ENCODE data around the gene PLA2G2A. TPM values are rescaled to one million over a fixed set of nuclear protein-coding genes. Genes with fewer than 3 reads are reported as not detected.

The PLA2G2A gene
- total RNA-seq, 2 donors from 2014 or later = 185 to 1,320 TPM

- no peaks in the 10 kb centered on the region for H3K9me3 ChIP-seq
- H3K4me3 ChIP-seq = no peak overlapping the region
- no peaks in the 10 kb centered on the region for H3K27me3 ChIP-seq
- TF ChIP-seq, protein P1, sequence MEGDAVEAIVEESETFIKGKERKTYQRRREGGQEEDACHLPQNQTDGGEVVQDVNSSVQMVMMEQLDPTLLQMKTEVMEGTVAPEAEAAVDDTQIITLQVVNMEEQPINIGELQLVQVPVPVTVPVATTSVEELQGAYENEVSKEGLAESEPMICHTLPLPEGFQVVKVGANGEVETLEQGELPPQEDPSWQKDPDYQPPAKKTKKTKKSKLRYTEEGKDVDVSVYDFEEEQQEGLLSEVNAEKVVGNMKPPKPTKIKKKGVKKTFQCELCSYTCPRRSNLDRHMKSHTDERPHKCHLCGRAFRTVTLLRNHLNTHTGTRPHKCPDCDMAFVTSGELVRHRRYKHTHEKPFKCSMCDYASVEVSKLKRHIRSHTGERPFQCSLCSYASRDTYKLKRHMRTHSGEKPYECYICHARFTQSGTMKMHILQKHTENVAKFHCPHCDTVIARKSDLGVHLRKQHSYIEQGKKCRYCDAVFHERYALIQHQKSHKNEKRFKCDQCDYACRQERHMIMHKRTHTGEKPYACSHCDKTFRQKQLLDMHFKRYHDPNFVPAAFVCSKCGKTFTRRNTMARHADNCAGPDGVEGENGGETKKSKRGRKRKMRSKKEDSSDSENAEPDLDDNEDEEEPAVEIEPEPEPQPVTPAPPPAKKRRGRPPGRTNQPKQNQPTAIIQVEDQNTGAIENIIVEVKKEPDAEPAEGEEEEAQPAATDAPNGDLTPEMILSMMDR (IDR thresholded peaks at IDR 0.05) = no peak
- no peaks in the 10 kb centered on the region for H3K36me3 ChIP-seq
- DNase-seq (ENCODE audit: low spot score) = no peak
- H3K4me1 ChIP-seq = peaks cover 0 to 23% of the 10 kb centered on the region in 2 donors
- H3K27ac ChIP-seq = no peak overlapping the region
Observed at GRCh38 chr1:19971664-19972063, 7.8 kb downstream of the PLA2G2A start.

GRCh38 chr1:19969898-19970660 is 9.3 kb downstream of the PLA2G2A start:
- Histone ChIP-seq H3K4me3 (no peak overlapping the region), H3K27ac (peak overlapping the region in 1 of 2 donors; percentile 10), H3K9me3 (no peaks in the 10 kb centered on the region), H3K4me1 (peaks cover 0 to 8% of the 10 kb centered on the region in 2 donors), H3K36me3 (no peaks in the 10 kb centered on the region), H3K27me3 (no peaks in the 10 kb centered on the region)
- DNase-seq (ENCODE audit: low spot score) = peak; percentile 55
- TF ChIP-seq, protein P1 (IDR thresholded peaks at IDR 0.05) = no peak

GRCh38 chr1:19967808-19968207 is 11.6 kb downstream of the PLA2G2A start:
- Histone ChIP-seq H3K36me3 (no peaks in the 10 kb centered on the region), H3K27ac (peak overlapping the region; percentile 46 to 74), H3K27me3 (no peaks in the 10 kb centered on the region), H3K4me3 (no peak overlapping the region), H3K4me1 (no peaks in the 10 kb centered on the region), H3K9me3 (no peaks in the 10 kb centered on the region)
- TF ChIP-seq, protein P1 (IDR thresholded peaks at IDR 0.05) = no peak
- peak; percentile 87 for DNase-seq (ENCODE audit: low spot score)

DNA sequence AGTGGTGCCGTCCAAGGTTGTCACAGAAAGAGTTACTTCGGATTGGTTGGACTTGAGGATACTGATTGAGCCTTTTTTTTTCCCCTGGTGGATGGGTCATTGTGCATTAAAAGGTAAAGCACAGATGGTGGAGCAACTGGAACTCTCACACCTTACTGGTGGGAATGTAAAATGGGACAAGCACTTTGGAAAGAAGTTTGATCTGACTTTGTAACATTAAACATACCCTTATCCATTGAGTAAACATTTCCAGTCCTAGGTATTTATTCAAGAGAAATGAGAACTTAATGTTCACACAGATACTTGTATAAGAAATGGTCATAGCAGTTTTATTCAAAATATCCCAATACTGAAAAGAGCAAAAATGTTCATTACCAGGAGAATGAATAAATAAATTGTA is 14.9 kb downstream of the PLA2G2A start:
- no peaks in the 10 kb centered on the region for H3K4me1 ChIP-seq
- no peak overlapping the region for H3K27ac ChIP-seq
- DNase-seq (ENCODE audit: low spot score) = no peak
- no peaks in the 10 kb centered on the region for H3K36me3 ChIP-seq
- TF ChIP-seq, protein P1 (IDR thresholded peaks at IDR 0.05) = no peak
- H3K4me3 ChIP-seq = no peak overlapping the region
- no peaks in the 10 kb centered on the region for H3K27me3 ChIP-seq
- no peaks in the 10 kb centered on the region for H3K9me3 ChIP-seq

DNA sequence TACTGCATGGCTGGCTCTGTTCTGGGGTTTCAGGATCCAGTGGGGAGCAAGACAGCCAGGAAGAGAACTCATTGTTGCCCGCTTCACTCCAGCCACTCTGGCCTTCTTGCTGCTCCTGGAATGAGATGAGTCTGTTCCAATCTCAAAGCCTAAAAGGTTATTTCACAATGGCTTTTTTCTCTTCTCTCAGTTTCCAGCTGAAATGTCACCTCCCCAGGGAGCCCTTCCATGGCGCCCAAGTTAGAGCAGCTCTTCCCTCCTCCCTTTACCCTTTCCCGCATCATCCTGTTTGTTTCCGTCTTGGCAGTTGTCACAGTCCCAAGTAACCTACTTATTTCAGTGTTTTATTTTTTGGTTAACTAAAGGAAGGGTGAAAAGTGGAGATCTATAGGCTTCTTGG is 15.8 kb downstream of the PLA2G2A start:
- H3K27me3 ChIP-seq = no peaks in the 10 kb centered on the region

More for the DNA sequence above, 15.8 kb downstream of the PLA2G2A start:
- Histone ChIP-seq H3K4me3 (no peak overlapping the region), H3K27ac (no peak overlapping the region), H3K36me3 (no peaks in the 10 kb centered on the region), H3K9me3 (no peaks in the 10 kb centered on the region), H3K4me1 (no peaks in the 10 kb centered on the region)
- DNase-seq (ENCODE audit: low spot score) = no peak
- TF ChIP-seq, protein P1 (IDR thresholded peaks at IDR 0.05) = no peak
